ENCODE results near the gene TAF3.

TAF3 gene

DNA sequence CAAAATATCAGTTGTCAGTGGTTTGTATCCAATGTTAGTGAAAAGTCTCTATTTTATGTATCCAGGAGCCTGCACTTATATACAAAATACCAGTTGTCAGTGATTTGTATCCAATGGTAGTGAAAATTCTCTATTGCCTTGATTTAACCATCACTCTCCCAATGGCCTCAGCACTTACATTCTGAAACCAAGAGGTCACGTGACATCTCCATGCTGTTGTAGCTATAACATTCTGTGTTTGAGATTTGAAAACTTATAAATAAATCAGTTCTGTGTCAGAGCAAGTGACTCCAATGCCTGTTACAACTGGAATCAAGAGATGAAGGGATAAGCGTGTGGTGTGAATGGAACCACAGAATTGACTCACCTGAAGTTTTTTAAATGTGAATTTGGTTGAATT, 205.5 kb downstream of the TAF3 start (continued):
- TF ChIP-seq, protein P1, sequence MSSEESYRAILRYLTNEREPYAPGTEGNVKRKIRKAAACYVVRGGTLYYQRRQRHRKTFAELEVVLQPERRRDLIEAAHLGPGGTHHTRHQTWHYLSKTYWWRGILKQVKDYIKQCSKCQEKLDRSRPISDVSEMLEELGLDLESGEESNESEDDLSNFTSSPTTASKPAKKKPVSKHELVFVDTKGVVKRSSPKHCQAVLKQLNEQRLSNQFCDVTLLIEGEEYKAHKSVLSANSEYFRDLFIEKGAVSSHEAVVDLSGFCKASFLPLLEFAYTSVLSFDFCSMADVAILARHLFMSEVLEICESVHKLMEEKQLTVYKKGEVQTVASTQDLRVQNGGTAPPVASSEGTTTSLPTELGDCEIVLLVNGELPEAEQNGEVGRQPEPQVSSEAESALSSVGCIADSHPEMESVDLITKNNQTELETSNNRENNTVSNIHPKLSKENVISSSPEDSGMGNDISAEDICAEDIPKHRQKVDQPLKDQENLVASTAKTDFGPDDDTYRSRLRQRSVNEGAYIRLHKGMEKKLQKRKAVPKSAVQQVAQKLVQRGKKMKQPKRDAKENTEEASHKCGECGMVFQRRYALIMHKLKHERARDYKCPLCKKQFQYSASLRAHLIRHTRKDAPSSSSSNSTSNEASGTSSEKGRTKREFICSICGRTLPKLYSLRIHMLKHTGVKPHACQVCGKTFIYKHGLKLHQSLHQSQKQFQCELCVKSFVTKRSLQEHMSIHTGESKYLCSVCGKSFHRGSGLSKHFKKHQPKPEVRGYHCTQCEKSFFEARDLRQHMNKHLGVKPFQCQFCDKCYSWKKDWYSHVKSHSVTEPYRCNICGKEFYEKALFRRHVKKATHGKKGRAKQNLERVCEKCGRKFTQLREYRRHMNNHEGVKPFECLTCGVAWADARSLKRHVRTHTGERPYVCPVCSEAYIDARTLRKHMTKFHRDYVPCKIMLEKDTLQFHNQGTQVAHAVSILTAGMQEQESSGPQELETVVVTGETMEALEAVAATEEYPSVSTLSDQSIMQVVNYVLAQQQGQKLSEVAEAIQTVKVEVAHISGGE (tag by site-specific recombination; conservative IDR thresholded peaks at IDR 0.05; ENCODE audit: low read depth) = no peak
- no peak for TF ChIP-seq HOXC10 (CRISPR knock-in tag; IDR thresholded peaks at IDR 0.05)
- TF ChIP-seq HOXD13 (CRISPR knock-in tag; IDR thresholded peaks at IDR 0.05; ENCODE audit: borderline replicate concordance) = no peak
- no peak for TF ChIP-seq ZNF701 (tag by site-specific recombination; IDR thresholded peaks at IDR 0.05)
- TF ChIP-seq YY1 (tag by site-specific recombination; IDR thresholded peaks at IDR 0.05) = no peak

DNA sequence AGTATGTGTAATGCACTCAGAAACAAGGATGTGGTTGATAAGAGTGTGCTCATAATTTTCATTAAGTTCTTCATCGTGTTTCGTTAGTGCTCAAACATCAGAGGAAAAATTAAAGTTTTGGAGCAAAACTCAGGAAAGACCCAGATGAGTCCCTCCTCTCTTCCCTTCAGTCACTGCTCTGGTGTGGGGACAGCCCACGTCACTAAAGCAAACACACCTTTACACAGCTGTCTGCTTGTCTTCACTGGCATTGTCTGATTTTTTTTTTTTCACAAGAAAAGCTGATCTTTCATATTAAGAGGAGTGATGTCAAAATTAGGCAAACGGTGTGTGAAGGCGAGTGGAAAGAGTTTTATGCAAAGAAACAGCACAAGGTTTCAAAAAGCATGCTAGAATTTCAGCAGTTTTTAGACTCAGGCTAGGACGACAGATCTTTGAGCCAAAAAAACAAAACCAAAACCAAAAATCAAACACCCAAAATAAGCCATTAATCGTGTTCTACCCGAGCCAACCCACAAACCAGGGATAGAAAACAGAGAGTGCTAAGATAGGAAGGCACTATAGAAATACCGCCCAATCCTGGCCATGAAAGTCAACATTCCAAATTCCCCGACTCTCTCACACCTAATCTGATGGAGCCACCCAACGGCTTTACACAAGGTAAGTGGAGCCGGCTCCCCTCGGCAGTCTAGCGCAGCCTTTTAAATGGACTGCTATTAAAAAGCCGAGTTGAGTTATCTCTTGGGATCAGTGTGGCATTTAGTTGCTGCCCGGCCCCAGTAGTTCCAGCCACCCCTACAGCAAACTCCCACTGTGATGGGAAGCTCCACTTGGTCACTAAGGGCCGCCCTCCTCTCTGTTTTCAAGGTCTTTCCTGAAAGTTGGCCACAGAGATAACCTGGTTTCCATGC, 208.3 kb downstream of the TAF3 start:
- no peak overlapping the region for H3K4me3 ChIP-seq (ENCODE audit: low read depth, low read length)
- POLR2A ChIA-PET = interaction anchor here (0.6 kb wide), 1 partner anchor 78 kb away, joined by 5 read pairs; no protein-coding TSS in a partner anchor
- TF ChIP-seq MZF1 (tag by site-specific recombination; IDR thresholded peaks at IDR 0.05; ENCODE audit: borderline replicate concordance) (peak; percentile 51; the same call in 1 of the 2 replicates), ZNF654 (tag by site-specific recombination; IDR thresholded peaks at IDR 0.05; ENCODE audit: low read depth) (peak; percentile 6; the same call in 1 of the 2 replicates), SP3 (tag by site-specific recombination; IDR thresholded peaks at IDR 0.05) (0 out of 2 replicates have a peak, but pooled peaks have one; percentile 21), WT1 (tag by site-specific recombination; IDR thresholded peaks at IDR 0.05) (0 out of 2 replicates have a peak, but pooled peaks have one; percentile 28), ZNF391 (tag by site-specific recombination; IDR thresholded peaks at IDR 0.05; ENCODE audit: borderline replicate concordance, low read depth) (no peak), FEZF1 (tag by site-specific recombination; IDR thresholded peaks at IDR 0.05) (peak; percentile 38; the same call in 1 of the 2 replicates), RBAK (tag by site-specific recombination; IDR thresholded peaks at IDR 0.05) (no peak)
- TF ChIP-seq, protein P2, sequence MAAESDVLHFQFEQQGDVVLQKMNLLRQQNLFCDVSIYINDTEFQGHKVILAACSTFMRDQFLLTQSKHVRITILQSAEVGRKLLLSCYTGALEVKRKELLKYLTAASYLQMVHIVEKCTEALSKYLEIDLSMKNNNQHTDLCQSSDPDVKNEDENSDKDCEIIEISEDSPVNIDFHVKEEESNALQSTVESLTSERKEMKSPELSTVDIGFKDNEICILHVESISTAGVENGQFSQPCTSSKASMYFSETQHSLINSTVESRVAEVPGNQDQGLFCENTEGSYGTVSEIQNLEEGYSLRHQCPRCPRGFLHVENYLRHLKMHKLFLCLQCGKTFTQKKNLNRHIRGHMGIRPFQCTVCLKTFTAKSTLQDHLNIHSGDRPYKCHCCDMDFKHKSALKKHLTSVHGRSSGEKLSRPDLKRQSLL (tag by site-specific recombination; IDR thresholded peaks at IDR 0.05) = 0 out of 2 replicates have a peak, but pooled peaks have one; percentile 43
- TF ChIP-seq, protein P3, sequence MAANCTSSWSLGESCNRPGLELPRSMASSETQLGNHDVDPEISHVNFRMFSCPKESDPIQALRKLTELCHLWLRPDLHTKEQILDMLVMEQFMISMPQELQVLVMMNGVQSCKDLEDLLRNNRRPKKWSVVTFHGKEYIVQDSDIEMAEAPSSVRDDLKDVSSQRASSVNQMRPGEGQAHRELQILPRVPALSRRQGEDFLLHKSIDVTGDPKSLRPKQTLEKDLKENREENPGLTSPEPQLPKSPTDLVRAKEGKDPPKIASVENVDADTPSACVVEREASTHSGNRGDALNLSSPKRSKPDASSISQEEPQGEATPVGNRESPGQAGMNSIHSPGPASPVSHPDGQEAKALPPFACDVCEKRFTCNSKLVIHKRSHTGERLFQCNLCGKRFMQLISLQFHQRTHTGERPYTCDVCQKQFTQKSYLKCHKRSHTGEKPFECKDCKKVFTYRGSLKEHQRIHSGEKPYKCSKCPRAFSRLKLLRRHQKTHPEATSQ (tag by site-specific recombination; IDR thresholded peaks at IDR 0.05) = no peak
- TF ChIP-seq, protein P4, sequence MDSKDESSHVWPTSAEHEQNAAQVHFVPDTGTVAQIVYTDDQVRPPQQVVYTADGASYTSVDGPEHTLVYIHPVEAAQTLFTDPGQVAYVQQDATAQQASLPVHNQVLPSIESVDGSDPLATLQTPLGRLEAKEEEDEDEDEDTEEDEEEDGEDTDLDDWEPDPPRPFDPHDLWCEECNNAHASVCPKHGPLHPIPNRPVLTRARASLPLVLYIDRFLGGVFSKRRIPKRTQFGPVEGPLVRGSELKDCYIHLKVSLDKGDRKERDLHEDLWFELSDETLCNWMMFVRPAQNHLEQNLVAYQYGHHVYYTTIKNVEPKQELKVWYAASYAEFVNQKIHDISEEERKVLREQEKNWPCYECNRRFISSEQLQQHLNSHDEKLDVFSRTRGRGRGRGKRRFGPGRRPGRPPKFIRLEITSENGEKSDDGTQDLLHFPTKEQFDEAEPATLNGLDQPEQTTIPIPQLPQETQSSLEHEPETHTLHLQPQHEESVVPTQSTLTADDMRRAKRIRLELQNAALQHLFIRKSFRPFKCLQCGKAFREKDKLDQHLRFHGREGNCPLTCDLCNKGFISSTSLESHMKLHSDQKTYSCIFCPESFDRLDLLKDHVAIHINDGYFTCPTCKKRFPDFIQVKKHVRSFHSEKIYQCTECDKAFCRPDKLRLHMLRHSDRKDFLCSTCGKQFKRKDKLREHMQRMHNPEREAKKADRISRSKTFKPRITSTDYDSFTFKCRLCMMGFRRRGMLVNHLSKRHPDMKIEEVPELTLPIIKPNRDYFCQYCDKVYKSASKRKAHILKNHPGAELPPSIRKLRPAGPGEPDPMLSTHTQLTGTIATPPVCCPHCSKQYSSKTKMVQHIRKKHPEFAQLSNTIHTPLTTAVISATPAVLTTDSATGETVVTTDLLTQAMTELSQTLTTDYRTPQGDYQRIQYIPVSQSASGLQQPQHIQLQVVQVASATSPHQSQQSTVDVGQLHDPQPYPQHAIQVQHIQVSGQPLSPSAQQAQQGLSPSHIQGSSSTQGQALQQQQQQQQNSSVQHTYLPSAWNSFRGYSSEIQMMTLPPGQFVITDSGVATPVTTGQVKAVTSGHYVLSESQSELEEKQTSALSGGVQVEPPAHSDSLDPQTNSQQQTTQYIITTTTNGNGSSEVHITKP (tag by site-specific recombination; IDR thresholded peaks at IDR 0.05) = peak; percentile 79
- no peaks in the 10 kb centered on the region for H3K9me3 ChIP-seq (ENCODE audit: control insufficient read depth, insufficient read depth, low read depth, low read length)
- CTCF ChIA-PET = interaction anchor here (0.8 to 1.0 kb wide), 2 partner anchors 14 to 802 kb away, joined by 3 to 4 read pairs; no protein-coding TSS in a partner anchor
- H3K4me1 ChIP-seq (ENCODE audit: control insufficient read depth, insufficient read depth, low read length) = no peaks in the 10 kb centered on the region
- no peaks in the 10 kb centered on the region for H3K36me3 ChIP-seq (ENCODE audit: control insufficient read depth in 2 of 2, insufficient read depth in 1 of 2, low read length in 2 of 2)
- H3K27ac ChIP-seq (ENCODE audit: extremely low read depth, low read depth, low read length) = no peak overlapping the region

Measured in HEK293 (cell line).